Heart left ventricle (tissue), 13 donors: ENCODE measurements around the gene CASP7.

ENCODE experiments used
- POLR2A ChIP-seq, 2 donors: fragments of 450-650 bp; IDR thresholded peaks; one replicate each; pipeline ENCODE4 v1.6.1; 2017; ENCODE audit warnings: antibody characterized with exemption in 2 of 2, mild to moderate bottlenecking in 2 of 2, moderate library complexity in 2 of 2
- TF ChIP-seq, protein P1 (sequence below), 12 donors: fragments of 200-600 bp; sonication (generic) in 4 of 12; IDR thresholded peaks; one replicate each; pipeline versions ENCODE4 v1.5.0 to v1.8.0; 2018 to 2022; ENCODE audit warnings: antibody characterized with exemption in 12 of 12, mild to moderate bottlenecking in 5 of 12
- donor health status: ischemic (EF 13 %, LVEDD 7.1; RV severe dilation, severe dysfunction).
- donor health status: DM: no; HTN: yes; CAD: no.
- donor health status: DM: no; HTN: no; CAD: no.
- donor health status: ischemic (EF 25% LVEDD 6.9; RV normal size, moderate dysfunction).
- donor health status: ischemic (EF 25% LVEDD 5.7; RV mildly dilated, moderate dysfunction).
- donor health status: ischemic (EF 35%, LVEDD 5.7; RV mildly dilated, moderate dysfunction).
- donor health status: nonischemic (EF 11% LVEDD 7.7; RV severe dilation, severe dysfunction).
- donor health status: DM: yes; HTN: yes; CAD: no.
- donor health status: PGD.
- donor health status: ischemic (EF 29% LVEDD 5.4; RV normal size, mild dysfunction).
- donor health status: nonischemic (EF 23%, LVEDD 6.1; RV moderate dilation, normal function).

- TF ChIP-seq, protein P1, sequence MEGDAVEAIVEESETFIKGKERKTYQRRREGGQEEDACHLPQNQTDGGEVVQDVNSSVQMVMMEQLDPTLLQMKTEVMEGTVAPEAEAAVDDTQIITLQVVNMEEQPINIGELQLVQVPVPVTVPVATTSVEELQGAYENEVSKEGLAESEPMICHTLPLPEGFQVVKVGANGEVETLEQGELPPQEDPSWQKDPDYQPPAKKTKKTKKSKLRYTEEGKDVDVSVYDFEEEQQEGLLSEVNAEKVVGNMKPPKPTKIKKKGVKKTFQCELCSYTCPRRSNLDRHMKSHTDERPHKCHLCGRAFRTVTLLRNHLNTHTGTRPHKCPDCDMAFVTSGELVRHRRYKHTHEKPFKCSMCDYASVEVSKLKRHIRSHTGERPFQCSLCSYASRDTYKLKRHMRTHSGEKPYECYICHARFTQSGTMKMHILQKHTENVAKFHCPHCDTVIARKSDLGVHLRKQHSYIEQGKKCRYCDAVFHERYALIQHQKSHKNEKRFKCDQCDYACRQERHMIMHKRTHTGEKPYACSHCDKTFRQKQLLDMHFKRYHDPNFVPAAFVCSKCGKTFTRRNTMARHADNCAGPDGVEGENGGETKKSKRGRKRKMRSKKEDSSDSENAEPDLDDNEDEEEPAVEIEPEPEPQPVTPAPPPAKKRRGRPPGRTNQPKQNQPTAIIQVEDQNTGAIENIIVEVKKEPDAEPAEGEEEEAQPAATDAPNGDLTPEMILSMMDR (IDR thresholded peaks at IDR 0.05): no peak
- no peak for TF ChIP-seq POLR2A (IDR thresholded peaks at IDR 0.05)
These were observed 31.4 kb downstream of the CASP7 start for GRCh38 chr10:113711142-113711541.
